CD8-positive, alpha-beta memory T cell (primary cell): Measurements from ENCODE around the gene PROM1. TPM values are rescaled to one million over a fixed set of nuclear protein-coding genes. Genes with fewer than 3 reads are reported as not detected.

Experiments used
- CTCF ChIA-PET: fragments of 350-600 bp; sonication (Branson Sonifier 250); formaldehyde crosslinking; loops from one replicate; lab custom pipeline; 2021; ENCODE audit warnings: antibody characterized with exemption; lab: Charles Lee
- POLR2A ChIA-PET: fragments of 350-600 bp; sonication (Branson Sonifier 250); formaldehyde crosslinking; loops from one replicate; lab custom pipeline; 2021; ENCODE audit warnings: antibody characterized with exemption; lab: Charles Lee
- DNase-seq, 5 donors: peaks; one replicate each; pipeline versions ENCODE4 v3.0.0 to v3.0.0-alpha.2; 2020 to 2022; ENCODE audit warnings: mixed read lengths in 1 of 5
- H3K27ac ChIP-seq: one replicate; pipeline ENCODE4 v1.7.0; 2013; ENCODE audit warnings: low read depth, mild to moderate bottlenecking, low read length, moderate library complexity
- H3K27me3 ChIP-seq: 2 replicates; pipeline ENCODE4 v1.7.0; 2013; ENCODE audit warnings: low read length, mild to moderate bottlenecking; ENCODE audit not compliant: insufficient read depth, poor library complexity, severe bottlenecking
- H3K36me3 ChIP-seq: 2 replicates; pipeline ENCODE4 v1.7.0; 2013; ENCODE audit warnings: mild to moderate bottlenecking, low read length, moderate library complexity; ENCODE audit not compliant: insufficient read depth
- H3K4me1 ChIP-seq: 2 replicates; pipeline ENCODE4 v1.7.0; 2013; ENCODE audit warnings: mild to moderate bottlenecking, low read length, moderate library complexity; ENCODE audit not compliant: insufficient read depth
- H3K4me3 ChIP-seq: 2 replicates; pipeline ENCODE4 v1.7.0; 2013; ENCODE audit warnings: mild to moderate bottlenecking, low read length
- H3K9me3 ChIP-seq: 2 replicates; pipeline ENCODE4 v1.7.0; 2013; ENCODE audit warnings: mild to moderate bottlenecking, low read length
- H3K27ac Mint-ChIP-seq, 8 donors: one replicate each; pipeline ENCODE4 v1.8.0; 2020 to 2021; ENCODE audit warnings: mixed read lengths in 8 of 8, mild to moderate bottlenecking in 6 of 8, inconsistent platforms in 3 of 8, moderate library complexity in 3 of 8
- H3K27me3 Mint-ChIP-seq, 2 donors: one replicate each; pipeline ENCODE4 v1.8.0; 2020 to 2021; ENCODE audit warnings: mixed read lengths in 2 of 2, mild to moderate bottlenecking in 1 of 2, moderate library complexity in 1 of 2
- H3K36me3 Mint-ChIP-seq, 3 donors: one replicate each; pipeline ENCODE4 v1.8.0; 2020 to 2021; ENCODE audit warnings: mixed read lengths in 3 of 3, inconsistent platforms in 1 of 3, mild to moderate bottlenecking in 1 of 3
- H3K4me1 Mint-ChIP-seq, 3 donors: one replicate each; pipeline ENCODE4 v1.8.0; 2020 to 2021; ENCODE audit warnings: mixed read lengths in 3 of 3, inconsistent platforms in 1 of 3, mild to moderate bottlenecking in 1 of 3
- H3K4me3 Mint-ChIP-seq, 7 donors: one replicate each; pipeline ENCODE4 v1.8.0; 2020 to 2021; ENCODE audit warnings: mixed read lengths in 7 of 7, mild to moderate bottlenecking in 6 of 7, moderate library complexity in 4 of 7, inconsistent platforms in 2 of 7
- H3K9me3 Mint-ChIP-seq, 5 donors: one replicate each; pipeline ENCODE4 v1.8.0; 2020 to 2022; ENCODE audit warnings: mixed read lengths in 5 of 5, mild to moderate bottlenecking in 3 of 5, moderate library complexity in 2 of 5, inconsistent platforms in 1 of 5
- polyA plus RNA-seq: library from polyadenylated mRNA; unstranded; fragments of 300-500 nt; fragmentation: Illumina TruSeq; gene quantifications from one replicate; pipeline ENCODE4 v1.2.3, GENCODE V29; 2021
- total RNA-seq, 2 experiments: library from RNA; stranded (reverse); gene quantifications; one replicate each; pipeline ENCODE4 v1.2.3, GENCODE V29; 2021

PROM1 gene
- total RNA-seq (under 1 TPM in 1 of 2 experiments, not detected in 1; 0.72 TPM), polyA plus RNA-seq (not detected)

- no peak for DNase-seq
- Histone ChIP-seq H3K4me3 (peak within 1 kb of the TSS; percentile 39), H3K27me3 (peaks cover 18% of the 10 kb centered on the region)
These were observed at the start of gene PROM1 for GRCh38 chr4:16083241-16084191. PROM1 (minus strand) TSS chr4:16084023; CDS start chr4:16075906, 8,117 bp downstream.

GRCh38 chr4:16133406-16133805 lies 49.6 kb upstream of the PROM1 start:
- no peak for DNase-seq
- Mint-ChIP-seq H3K36me3 (peaks cover 0 to 4% (median 0%) of the 10 kb centered on the region in 3 donors), H3K4me3 (no peak overlapping the region), H3K27ac (no peak overlapping the region), H3K9me3 (peaks cover 0 to 3% (median 0%) of the 10 kb centered on the region in 5 donors), H3K27me3 (peaks cover 7 to 34% of the 10 kb centered on the region in 2 donors), H3K4me1 (no peaks in the 10 kb centered on the region)
- H3K4me1 ChIP-seq = no peaks in the 10 kb centered on the region
- no peaks in the 10 kb centered on the region for H3K36me3 ChIP-seq
- CTCF ChIA-PET = no interaction called here
- no peak overlapping the region for H3K4me3 ChIP-seq
- POLR2A ChIA-PET = no interaction called here
- no peaks in the 10 kb centered on the region for H3K27me3 ChIP-seq
- H3K9me3 ChIP-seq = no peaks in the 10 kb centered on the region
- no peak overlapping the region for H3K27ac ChIP-seq

More at GRCh38 chr4:16083241-16084191, at the start of gene PROM1:
- Mint-ChIP-seq H3K4me3 (peak within 1 kb of the TSS; percentile 7 to 86 (median 65)), H3K9me3 (no peaks in the 10 kb centered on the region), H3K4me1 (peaks cover 17 to 24% (median 24%) of the 10 kb centered on the region in 3 donors), H3K27me3 (peaks cover 47 to 79% of the 10 kb centered on the region in 2 donors), H3K36me3 (no peaks in the 10 kb centered on the region), H3K27ac (peak within 1 kb of the TSS in 1 of 8 donors; percentile 52)
- H3K36me3 ChIP-seq = no peaks in the 10 kb centered on the region
- H3K9me3 ChIP-seq = no peaks in the 10 kb centered on the region
- peaks cover 7% of the 10 kb centered on the region for H3K4me1 ChIP-seq
- CTCF ChIA-PET = no interaction called here
- H3K27ac ChIP-seq = no peak within 1 kb of the TSS
- POLR2A ChIA-PET = no interaction called here

- H3K36me3 ChIP-seq = no peaks in the 10 kb centered on the region
- no peak overlapping the region for H3K4me3 Mint-ChIP-seq
- H3K9me3 ChIP-seq = no peaks in the 10 kb centered on the region
- H3K36me3 Mint-ChIP-seq = peaks cover 0 to 4% (median 0%) of the 10 kb centered on the region in 3 donors
- H3K4me3 ChIP-seq = no peak overlapping the region
- H3K27ac ChIP-seq = no peak overlapping the region
- POLR2A ChIA-PET = no interaction called here
- H3K27me3 ChIP-seq = no peaks in the 10 kb centered on the region
- H3K9me3 Mint-ChIP-seq = peaks cover 0 to 3% (median 0%) of the 10 kb centered on the region in 5 donors
- no peaks in the 10 kb centered on the region for H3K4me1 ChIP-seq
- H3K27me3 Mint-ChIP-seq = peaks cover 7 to 20% of the 10 kb centered on the region in 2 donors
- DNase-seq = no peak
- no peaks in the 10 kb centered on the region for H3K4me1 Mint-ChIP-seq
- no peak overlapping the region for H3K27ac Mint-ChIP-seq
- CTCF ChIA-PET = no interaction called here
These were observed 47.5 kb upstream of the PROM1 start for GRCh38 chr4:16131293-16131692.

GRCh38 chr4:16129336-16129735 lies 45.5 kb upstream of the PROM1 start:
- CTCF ChIA-PET = no interaction called here

GRCh38 chr4:16126714-16127113 lies 42.9 kb upstream of the PROM1 start:
- no peak overlapping the region for H3K27ac Mint-ChIP-seq
- ChIA-PET CTCF (no interaction called here), POLR2A (no interaction called here)
- peaks cover 7 to 18% (median 11%) of the 10 kb centered on the region in 3 donors for H3K4me1 Mint-ChIP-seq
- no peaks in the 10 kb centered on the region for H3K9me3 ChIP-seq
- peaks cover 3 to 7% of the 10 kb centered on the region in 2 donors for H3K27me3 Mint-ChIP-seq
- DNase-seq = no peak
- H3K36me3 ChIP-seq = no peaks in the 10 kb centered on the region
- no peaks in the 10 kb centered on the region for H3K9me3 Mint-ChIP-seq
- H3K36me3 Mint-ChIP-seq = no peaks in the 10 kb centered on the region
- peaks cover 24% of the 10 kb centered on the region for H3K4me1 ChIP-seq
- no peak overlapping the region for H3K27ac ChIP-seq
- no peak overlapping the region for H3K4me3 Mint-ChIP-seq
- no peak overlapping the region for H3K4me3 ChIP-seq
- no peaks in the 10 kb centered on the region for H3K27me3 ChIP-seq

More at GRCh38 chr4:16129336-16129735, 45.5 kb upstream of the PROM1 start:
- Mint-ChIP-seq H3K27me3 (peaks cover 4 to 9% of the 10 kb centered on the region in 2 donors), H3K9me3 (no peaks in the 10 kb centered on the region), H3K4me1 (no peaks in the 10 kb centered on the region), H3K36me3 (peaks cover 0 to under 1% (median 0%) of the 10 kb centered on the region in 3 donors), H3K4me3 (no peak overlapping the region), H3K27ac (no peak overlapping the region)
- Histone ChIP-seq H3K27ac (no peak overlapping the region), H3K36me3 (no peaks in the 10 kb centered on the region), H3K4me1 (no peaks in the 10 kb centered on the region), H3K27me3 (no peaks in the 10 kb centered on the region), H3K9me3 (no peaks in the 10 kb centered on the region), H3K4me3 (no peak overlapping the region)
- no peak for DNase-seq
- POLR2A ChIA-PET = no interaction called here

- H3K27me3 ChIP-seq = no peaks in the 10 kb centered on the region
- H3K4me1 Mint-ChIP-seq = peaks cover 7 to 18% (median 11%) of the 10 kb centered on the region in 3 donors
- peaks cover 3 to 7% of the 10 kb centered on the region in 2 donors for H3K27me3 Mint-ChIP-seq
- H3K27ac ChIP-seq = no peak overlapping the region
- ChIA-PET POLR2A (no interaction called here), CTCF (no interaction called here)
- H3K27ac Mint-ChIP-seq = peak overlapping the region in 1 of 8 donors; percentile 52
- no peak overlapping the region for H3K4me3 Mint-ChIP-seq
- no peaks in the 10 kb centered on the region for H3K9me3 Mint-ChIP-seq
- H3K36me3 Mint-ChIP-seq = no peaks in the 10 kb centered on the region
- H3K4me1 ChIP-seq = peaks cover 24% of the 10 kb centered on the region
- no peaks in the 10 kb centered on the region for H3K9me3 ChIP-seq
- DNase-seq = no peak
- no peak overlapping the region for H3K4me3 ChIP-seq
- H3K36me3 ChIP-seq = no peaks in the 10 kb centered on the region
These were observed 42.0 kb upstream of the PROM1 start for GRCh38 chr4:16125571-16126445.

GRCh38 chr4:16124232-16124631 lies 40.4 kb upstream of the PROM1 start:
- Histone ChIP-seq H3K27ac (no peak overlapping the region), H3K9me3 (no peaks in the 10 kb centered on the region), H3K36me3 (no peaks in the 10 kb centered on the region), H3K4me3 (no peak overlapping the region), H3K4me1 (peaks cover 24% of the 10 kb centered on the region), H3K27me3 (no peaks in the 10 kb centered on the region)
- peaks cover 7 to 18% (median 11%) of the 10 kb centered on the region in 3 donors for H3K4me1 Mint-ChIP-seq
- H3K27ac Mint-ChIP-seq = no peak overlapping the region
- H3K27me3 Mint-ChIP-seq = peaks cover 3 to 8% of the 10 kb centered on the region in 2 donors
- ChIA-PET CTCF (no interaction called here), POLR2A (no interaction called here)
- no peaks in the 10 kb centered on the region for H3K9me3 Mint-ChIP-seq
- no peak for DNase-seq
- no peak overlapping the region for H3K4me3 Mint-ChIP-seq
- no peaks in the 10 kb centered on the region for H3K36me3 Mint-ChIP-seq
